ENCODE results near the gene MREG. TPM values are rescaled to one million over a fixed set of nuclear protein-coding genes. Genes with fewer than 3 reads are reported as not detected.

Gene MREG
- total RNA-seq, 2 donors from 2014 or later, result 0.35 to 0.41 TPM

- DNase-seq (ENCODE audit: low spot score), result no peak
- no peaks in the 10 kb centered on the region for H3K4me1 ChIP-seq
- no peak for TF ChIP-seq CTCF (IDR thresholded peaks at IDR 0.05)
These were observed 45.6 kb downstream of the MREG start for GRCh38 chr2:215967590-215968378.

GRCh38 chr2:215966951-215967350 lies 46.4 kb downstream of the MREG start:
- H3K27me3 ChIP-seq, result no peaks in the 10 kb centered on the region
- H3K9me3 ChIP-seq, result no peaks in the 10 kb centered on the region
- H3K4me3 ChIP-seq, result no peak overlapping the region
- no peak for TF ChIP-seq CTCF (IDR thresholded peaks at IDR 0.05)
- no peak for DNase-seq (ENCODE audit: low spot score)
- no peaks in the 10 kb centered on the region for H3K4me1 ChIP-seq
- no peak overlapping the region for H3K27ac ChIP-seq
- no peaks in the 10 kb centered on the region for H3K36me3 ChIP-seq

More at GRCh38 chr2:215967590-215968378, 45.6 kb downstream of the MREG start:
- Histone ChIP-seq H3K27me3 (no peaks in the 10 kb centered on the region), H3K9me3 (no peaks in the 10 kb centered on the region), H3K4me3 (no peak overlapping the region), H3K36me3 (no peaks in the 10 kb centered on the region), H3K27ac (no peak overlapping the region)

GRCh38 chr2:215966274-215966673 lies 47.1 kb downstream of the MREG start:
- no peaks in the 10 kb centered on the region for H3K27me3 ChIP-seq
- H3K9me3 ChIP-seq, result no peaks in the 10 kb centered on the region
- no peaks in the 10 kb centered on the region for H3K36me3 ChIP-seq
- no peak for DNase-seq (ENCODE audit: low spot score)
- TF ChIP-seq CTCF (IDR thresholded peaks at IDR 0.05), result no peak
- no peak overlapping the region for H3K4me3 ChIP-seq
- H3K4me1 ChIP-seq, result no peaks in the 10 kb centered on the region
- H3K27ac ChIP-seq, result no peak overlapping the region

GRCh38 chr2:215965532-215966165 lies 47.7 kb downstream of the MREG start:
- no peak for DNase-seq (ENCODE audit: low spot score)
- no peak for TF ChIP-seq CTCF (IDR thresholded peaks at IDR 0.05)

GRCh38 chr2:215961981-215962380 lies 51.4 kb downstream of the MREG start:
- TF ChIP-seq CTCF (IDR thresholded peaks at IDR 0.05), result no peak
- H3K4me3 ChIP-seq, result no peak overlapping the region
- DNase-seq (ENCODE audit: low spot score), result no peak
- H3K27ac ChIP-seq, result no peak overlapping the region
- H3K9me3 ChIP-seq, result no peaks in the 10 kb centered on the region
- no peaks in the 10 kb centered on the region for H3K36me3 ChIP-seq
- H3K27me3 ChIP-seq, result no peaks in the 10 kb centered on the region
- H3K4me1 ChIP-seq, result no peaks in the 10 kb centered on the region

More at GRCh38 chr2:215965532-215966165, 47.7 kb downstream of the MREG start:
- Histone ChIP-seq H3K27me3 (no peaks in the 10 kb centered on the region), H3K9me3 (no peaks in the 10 kb centered on the region), H3K27ac (no peak overlapping the region), H3K4me1 (no peaks in the 10 kb centered on the region), H3K4me3 (no peak overlapping the region), H3K36me3 (no peaks in the 10 kb centered on the region)

Measured in right atrium auricular region (tissue), 2 donors.